ENCODE measurements around the gene SPAG17.

SPAG17 gene

DNA sequence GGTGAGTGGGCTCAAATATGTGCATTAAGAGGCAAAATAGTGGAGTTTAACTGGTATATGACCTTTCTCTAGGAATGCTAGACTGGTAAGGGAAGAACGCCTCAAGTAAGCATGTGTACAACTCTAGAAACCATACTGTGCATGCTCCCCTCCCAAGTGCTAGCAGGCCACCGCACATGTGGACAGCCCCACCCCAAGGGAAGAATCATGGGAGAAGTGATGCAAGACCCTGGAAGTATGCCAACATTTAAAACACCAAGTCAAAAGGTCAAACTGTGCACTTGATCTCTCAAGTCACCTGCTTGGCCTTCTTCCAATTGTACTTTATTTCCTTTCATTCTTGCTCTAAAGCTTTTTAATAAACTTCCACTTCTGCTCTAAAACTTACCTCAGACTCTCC is 135.0 kb downstream of the SPAG17 start:
- Histone ChIP-seq H3K4me1 (ENCODE audit: insufficient read depth, low read length) (no peaks in the 10 kb centered on the region), H3K9ac (ENCODE audit: low read length) (no peak overlapping the region), H3K4me3 (ENCODE audit: low read depth in 1 of 2, low read length in 2 of 2) (no peak overlapping the region), H3K27ac (ENCODE audit: low read depth, low read length) (no peak overlapping the region), H3K36me3 (ENCODE audit: insufficient read depth, low read length) (no peaks in the 10 kb centered on the region), H3K27me3 (ENCODE audit: control insufficient read depth in 1 of 2, insufficient read depth in 2 of 2, low read length in 2 of 2) (no peaks in the 10 kb centered on the region), H3K9me3 (ENCODE audit: low read length) (no peaks in the 10 kb centered on the region)

DNA sequence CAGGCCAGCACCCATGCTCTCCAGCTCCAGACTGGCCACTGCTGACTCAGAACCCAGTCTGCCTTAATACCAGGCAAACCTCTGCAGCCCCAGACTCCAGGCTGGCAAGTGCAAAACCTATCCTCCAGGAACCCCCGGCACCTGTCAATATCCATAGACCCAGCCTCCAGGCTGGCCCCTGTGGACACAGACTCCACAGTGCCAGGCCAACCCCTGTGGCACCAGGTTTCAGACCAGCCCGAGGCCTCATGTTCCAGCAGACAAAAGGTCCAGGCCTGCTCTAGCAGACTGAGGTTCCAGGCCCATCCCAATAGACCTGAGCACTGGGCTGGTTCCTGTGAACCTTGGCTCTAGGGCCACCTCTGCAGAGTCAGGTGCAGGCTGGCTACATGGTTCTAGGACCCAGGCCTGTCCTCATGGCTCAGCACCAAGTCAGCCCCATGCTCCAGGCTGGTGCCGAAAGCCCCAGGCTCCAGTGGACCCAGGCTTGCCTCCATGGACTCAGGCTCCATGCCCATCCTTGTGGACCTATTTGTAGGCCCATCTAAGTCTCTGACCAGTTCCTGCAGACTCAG is 137.3 kb downstream of the SPAG17 start:
- Histone ChIP-seq H3K4me1 (ENCODE audit: insufficient read depth, low read length) (no peaks in the 10 kb centered on the region), H3K9me3 (ENCODE audit: low read length) (no peaks in the 10 kb centered on the region), H3K4me3 (ENCODE audit: low read depth in 1 of 2, low read length in 2 of 2) (no peak overlapping the region), H3K36me3 (ENCODE audit: insufficient read depth, low read length) (no peaks in the 10 kb centered on the region), H3K9ac (ENCODE audit: low read length) (no peak overlapping the region), H3K27ac (ENCODE audit: low read depth, low read length) (no peak overlapping the region), H3K27me3 (ENCODE audit: control insufficient read depth in 1 of 2, insufficient read depth in 2 of 2, low read length in 2 of 2) (no peaks in the 10 kb centered on the region)

DNA sequence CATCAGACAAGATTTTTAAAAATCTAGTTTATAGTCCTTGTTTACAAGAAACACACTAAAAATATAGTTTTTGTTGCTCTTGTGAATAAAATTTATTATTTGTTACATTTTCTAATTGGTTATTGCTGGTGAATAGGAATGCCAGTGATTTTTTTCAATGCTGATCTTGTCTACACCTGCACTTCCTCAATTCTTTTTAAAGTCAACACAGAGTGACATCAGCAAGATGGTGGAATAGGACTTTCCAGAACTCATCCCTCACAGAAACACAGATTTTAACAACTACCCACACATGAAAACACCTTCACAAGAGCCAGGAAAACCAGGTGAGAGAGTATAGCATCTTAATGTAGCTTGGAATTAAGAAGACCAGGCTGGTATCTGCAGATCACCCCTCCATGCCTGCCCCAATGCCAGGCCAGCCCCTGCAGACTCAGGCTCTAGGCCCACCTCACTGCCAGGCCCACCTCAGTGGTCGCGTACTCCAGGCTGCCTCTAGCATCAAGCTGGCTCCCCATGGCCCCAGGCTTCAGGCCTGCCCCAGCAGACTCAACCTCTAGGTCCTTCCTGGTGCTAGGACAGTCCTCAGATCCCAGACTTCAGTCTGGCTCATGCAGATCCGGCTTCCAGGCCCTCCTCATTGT is 137.9 kb downstream of the SPAG17 start:
- no peak overlapping the region for H3K4me3 ChIP-seq (ENCODE audit: low read depth in 1 of 2, low read length in 2 of 2)
- no peak overlapping the region for H3K27ac ChIP-seq (ENCODE audit: low read depth, low read length)

DNA sequence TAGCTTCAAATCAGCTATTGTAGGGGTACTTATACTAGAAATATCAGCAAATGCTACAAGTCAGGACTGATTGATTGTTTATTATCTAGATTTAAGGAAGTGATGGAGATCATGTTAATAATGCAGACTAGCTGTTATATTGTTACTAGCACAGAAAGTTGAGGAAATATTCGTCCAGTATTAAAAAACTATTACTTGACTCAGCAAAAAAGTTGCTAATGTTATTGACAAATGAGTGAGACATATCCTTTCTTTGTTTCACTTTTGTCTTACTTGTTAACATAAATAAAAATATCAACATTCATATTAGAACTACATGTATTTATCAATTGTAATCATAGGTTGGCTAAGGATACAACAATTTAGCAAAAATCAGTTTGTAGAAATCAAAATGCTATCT is 141.4 kb downstream of the SPAG17 start:
- Histone ChIP-seq H3K27ac (ENCODE audit: low read depth, low read length) (no peak overlapping the region), H3K4me3 (ENCODE audit: low read depth in 1 of 2, low read length in 2 of 2) (no peak overlapping the region), H3K4me1 (ENCODE audit: insufficient read depth, low read length) (no peaks in the 10 kb centered on the region), H3K9me3 (ENCODE audit: low read length) (no peaks in the 10 kb centered on the region), H3K27me3 (ENCODE audit: control insufficient read depth in 1 of 2, insufficient read depth in 2 of 2, low read length in 2 of 2) (no peaks in the 10 kb centered on the region), H3K9ac (ENCODE audit: low read length) (no peak overlapping the region), H3K36me3 (ENCODE audit: insufficient read depth, low read length) (no peaks in the 10 kb centered on the region)

More for the DNA sequence above, 137.9 kb downstream of the SPAG17 start:
- Histone ChIP-seq H3K27me3 (ENCODE audit: control insufficient read depth in 1 of 2, insufficient read depth in 2 of 2, low read length in 2 of 2) (no peaks in the 10 kb centered on the region), H3K36me3 (ENCODE audit: insufficient read depth, low read length) (no peaks in the 10 kb centered on the region), H3K9ac (ENCODE audit: low read length) (no peak overlapping the region), H3K9me3 (ENCODE audit: low read length) (no peaks in the 10 kb centered on the region), H3K4me1 (ENCODE audit: insufficient read depth, low read length) (no peaks in the 10 kb centered on the region)

DNA sequence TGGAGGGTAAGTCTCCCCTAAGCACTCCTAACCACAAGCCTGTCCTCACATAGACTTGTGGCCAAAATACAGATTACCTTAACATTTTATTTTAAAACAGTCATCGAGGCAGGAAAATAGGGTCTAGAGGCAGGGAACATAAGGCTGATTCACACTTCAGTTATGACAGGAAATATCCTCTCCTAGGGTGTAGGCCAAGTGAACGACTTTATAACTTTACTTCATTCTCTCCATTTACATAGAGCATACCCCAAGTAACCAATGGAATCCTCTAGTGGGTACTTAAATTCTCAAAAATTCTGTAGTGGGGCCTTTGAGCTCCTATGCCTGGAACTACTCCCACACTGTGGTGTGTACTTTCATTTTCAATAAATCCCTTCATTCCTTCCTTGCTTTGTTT is 142.5 kb downstream of the SPAG17 start:
- Histone ChIP-seq H3K4me1 (ENCODE audit: insufficient read depth, low read length) (no peaks in the 10 kb centered on the region), H3K4me3 (ENCODE audit: low read depth in 1 of 2, low read length in 2 of 2) (no peak overlapping the region), H3K27me3 (ENCODE audit: control insufficient read depth in 1 of 2, insufficient read depth in 2 of 2, low read length in 2 of 2) (no peaks in the 10 kb centered on the region), H3K36me3 (ENCODE audit: insufficient read depth, low read length) (no peaks in the 10 kb centered on the region), H3K9ac (ENCODE audit: low read length) (no peak overlapping the region), H3K9me3 (ENCODE audit: low read length) (no peaks in the 10 kb centered on the region), H3K27ac (ENCODE audit: low read depth, low read length) (no peak overlapping the region)

DNA sequence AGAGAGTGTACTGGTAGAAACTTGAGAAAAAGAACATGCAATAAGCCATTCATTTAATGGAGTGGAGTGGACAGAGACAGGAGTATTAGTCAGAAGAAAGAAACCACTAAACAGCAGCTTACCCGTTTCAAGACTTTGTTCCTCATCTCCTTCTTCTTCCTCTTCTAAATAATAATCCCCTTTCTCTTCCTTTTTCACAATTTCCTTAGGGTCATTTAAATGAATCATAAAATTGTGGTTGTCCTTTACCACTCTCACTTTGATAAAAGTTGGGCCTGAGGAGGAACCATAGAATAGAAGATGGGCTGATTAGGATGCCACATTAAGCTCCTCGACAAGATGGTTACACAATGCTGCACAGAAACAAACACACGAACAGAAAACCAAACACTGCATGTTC is 145.9 kb downstream of the SPAG17 start:
- H3K27me3 ChIP-seq (ENCODE audit: control insufficient read depth in 1 of 2, insufficient read depth in 2 of 2, low read length in 2 of 2) = no peaks in the 10 kb centered on the region
- no peaks in the 10 kb centered on the region for H3K36me3 ChIP-seq (ENCODE audit: insufficient read depth, low read length)
- H3K9me3 ChIP-seq (ENCODE audit: low read length) = no peaks in the 10 kb centered on the region
- no peak overlapping the region for H3K27ac ChIP-seq (ENCODE audit: low read depth, low read length)
- no peak overlapping the region for H3K9ac ChIP-seq (ENCODE audit: low read length)
- no peak overlapping the region for H3K4me3 ChIP-seq (ENCODE audit: low read depth in 1 of 2, low read length in 2 of 2)
- no peaks in the 10 kb centered on the region for H3K4me1 ChIP-seq (ENCODE audit: insufficient read depth, low read length)

DNA sequence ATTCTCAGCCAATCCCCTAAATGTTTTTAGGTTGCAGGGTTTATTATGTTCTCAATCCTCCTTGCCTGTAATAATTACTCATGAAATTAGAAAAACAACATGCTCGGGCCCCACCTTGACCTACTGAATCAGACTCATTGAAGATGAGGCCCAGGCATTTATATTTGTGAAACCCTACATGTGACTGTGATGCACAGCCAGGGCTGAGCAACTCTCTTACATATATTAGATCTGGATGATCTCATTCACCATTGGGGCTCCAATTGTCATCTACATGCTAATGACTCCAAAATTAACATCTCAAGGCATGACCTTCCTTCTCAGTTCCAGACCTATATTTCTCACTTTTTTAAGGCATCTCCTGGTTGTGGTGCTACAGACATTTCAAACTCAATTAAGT is 152.1 kb downstream of the SPAG17 start:
- no peak overlapping the region for H3K9ac ChIP-seq (ENCODE audit: low read length)
- no peaks in the 10 kb centered on the region for H3K9me3 ChIP-seq (ENCODE audit: low read length)
- no peaks in the 10 kb centered on the region for H3K4me1 ChIP-seq (ENCODE audit: insufficient read depth, low read length)
- H3K27ac ChIP-seq (ENCODE audit: low read depth, low read length) = no peak overlapping the region
- no peak overlapping the region for H3K4me3 ChIP-seq (ENCODE audit: low read depth in 1 of 2, low read length in 2 of 2)
- no peaks in the 10 kb centered on the region for H3K27me3 ChIP-seq (ENCODE audit: control insufficient read depth in 1 of 2, insufficient read depth in 2 of 2, low read length in 2 of 2)
- no peaks in the 10 kb centered on the region for H3K36me3 ChIP-seq (ENCODE audit: insufficient read depth, low read length)

DNA sequence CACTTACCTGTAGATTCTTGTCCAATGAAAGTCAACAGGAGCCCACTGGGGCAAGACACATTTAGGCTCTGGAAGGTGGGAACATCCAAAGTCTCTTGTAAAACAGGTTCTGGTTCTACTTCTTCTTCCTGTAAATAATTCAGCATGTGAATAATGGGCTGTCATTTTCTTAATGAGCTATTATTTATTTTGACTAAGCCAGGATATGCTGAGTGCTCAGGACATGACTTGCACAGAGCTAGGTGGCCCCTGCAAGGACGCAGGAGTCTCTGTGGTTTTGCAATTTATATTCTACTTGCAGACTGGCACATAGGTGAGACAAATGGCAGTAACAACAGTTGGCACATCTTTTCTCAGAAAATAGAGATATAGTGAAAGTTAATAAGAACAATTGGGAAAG is 156.8 kb downstream of the SPAG17 start:
- Histone ChIP-seq H3K36me3 (ENCODE audit: insufficient read depth, low read length) (no peaks in the 10 kb centered on the region), H3K4me3 (ENCODE audit: low read depth in 1 of 2, low read length in 2 of 2) (no peak overlapping the region), H3K27ac (ENCODE audit: low read depth, low read length) (no peak overlapping the region), H3K9me3 (ENCODE audit: low read length) (no peaks in the 10 kb centered on the region), H3K4me1 (ENCODE audit: insufficient read depth, low read length) (no peaks in the 10 kb centered on the region), H3K27me3 (ENCODE audit: control insufficient read depth in 1 of 2, insufficient read depth in 2 of 2, low read length in 2 of 2) (no peaks in the 10 kb centered on the region), H3K9ac (ENCODE audit: low read length) (no peak overlapping the region)

DNA sequence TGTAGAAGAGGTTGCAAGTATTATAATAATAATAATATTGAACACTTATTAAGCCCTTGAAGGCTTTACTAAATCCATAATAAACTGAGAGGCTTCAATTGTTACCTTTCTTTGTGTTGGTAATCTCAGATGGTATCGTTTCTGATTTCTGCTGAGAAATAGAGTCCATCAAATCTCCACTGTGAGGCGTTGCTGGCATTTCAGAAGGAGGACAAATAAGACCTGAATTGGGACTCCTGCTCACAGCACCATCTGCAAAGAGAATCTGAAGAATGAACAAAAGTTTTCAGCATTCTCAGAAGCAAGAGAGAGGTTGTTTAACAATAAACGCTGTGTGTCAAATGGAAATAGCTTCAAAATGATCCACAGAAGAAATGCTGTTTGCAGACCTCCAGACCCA is 161.8 kb downstream of the SPAG17 start:
- no peak overlapping the region for H3K27ac ChIP-seq (ENCODE audit: low read depth, low read length)
- no peaks in the 10 kb centered on the region for H3K4me1 ChIP-seq (ENCODE audit: insufficient read depth, low read length)
- H3K9me3 ChIP-seq (ENCODE audit: low read length) = no peaks in the 10 kb centered on the region

DNA sequence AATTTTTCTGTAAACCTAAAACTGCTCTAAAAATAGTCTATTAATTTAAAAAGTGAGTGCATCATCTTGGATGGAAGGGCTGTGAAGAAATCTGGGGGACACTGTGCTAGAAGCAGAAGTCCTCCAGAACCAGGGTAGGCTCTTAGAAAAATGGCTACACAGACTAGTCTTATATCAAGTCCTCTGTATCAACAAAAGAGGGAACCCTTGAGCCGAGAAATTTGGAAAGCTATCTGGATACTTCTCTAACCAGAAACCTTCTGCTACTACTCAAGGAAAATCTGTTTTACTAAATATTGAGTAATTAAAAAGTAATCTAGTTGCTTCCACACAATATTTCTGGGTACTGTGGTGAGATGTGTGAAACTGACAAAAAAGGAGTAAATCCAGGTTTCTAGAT is 163.4 kb downstream of the SPAG17 start:
- H3K4me3 ChIP-seq (ENCODE audit: low read depth in 1 of 2, low read length in 2 of 2) = no peak overlapping the region
- H3K9ac ChIP-seq (ENCODE audit: low read length) = no peak overlapping the region
- H3K9me3 ChIP-seq (ENCODE audit: low read length) = no peaks in the 10 kb centered on the region
- H3K27me3 ChIP-seq (ENCODE audit: control insufficient read depth in 1 of 2, insufficient read depth in 2 of 2, low read length in 2 of 2) = no peaks in the 10 kb centered on the region
- H3K4me1 ChIP-seq (ENCODE audit: insufficient read depth, low read length) = no peaks in the 10 kb centered on the region
- no peaks in the 10 kb centered on the region for H3K36me3 ChIP-seq (ENCODE audit: insufficient read depth, low read length)
- H3K27ac ChIP-seq (ENCODE audit: low read depth, low read length) = no peak overlapping the region

More for the DNA sequence above, 161.8 kb downstream of the SPAG17 start:
- H3K4me3 ChIP-seq (ENCODE audit: low read depth in 1 of 2, low read length in 2 of 2) = no peak overlapping the region
- H3K27me3 ChIP-seq (ENCODE audit: control insufficient read depth in 1 of 2, insufficient read depth in 2 of 2, low read length in 2 of 2) = no peaks in the 10 kb centered on the region
- H3K36me3 ChIP-seq (ENCODE audit: insufficient read depth, low read length) = no peaks in the 10 kb centered on the region
- H3K9ac ChIP-seq (ENCODE audit: low read length) = no peak overlapping the region

DNA sequence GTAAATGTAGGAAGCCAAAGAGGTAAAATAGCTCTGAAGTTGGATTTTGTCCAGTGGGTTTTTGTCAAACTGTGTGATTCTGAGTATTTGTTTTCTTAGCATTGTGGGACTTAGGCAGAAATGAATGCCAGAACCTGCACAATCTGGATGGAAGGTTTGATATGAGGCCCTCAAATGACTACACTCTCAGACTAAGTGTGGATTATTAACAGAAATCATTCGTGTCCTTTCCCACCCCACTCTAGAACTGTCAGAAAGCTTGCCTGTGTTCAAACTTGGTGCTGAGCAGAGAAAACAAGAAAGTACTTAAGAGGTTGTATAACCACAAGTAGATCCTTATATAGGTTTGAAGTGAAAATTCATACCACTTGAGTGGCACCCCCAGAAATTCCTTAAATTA is 167.0 kb downstream of the SPAG17 start:
- Histone ChIP-seq H3K4me3 (ENCODE audit: low read depth in 1 of 2, low read length in 2 of 2) (no peak overlapping the region), H3K4me1 (ENCODE audit: insufficient read depth, low read length) (no peaks in the 10 kb centered on the region), H3K9me3 (ENCODE audit: low read length) (no peaks in the 10 kb centered on the region), H3K36me3 (ENCODE audit: insufficient read depth, low read length) (no peaks in the 10 kb centered on the region), H3K27ac (ENCODE audit: low read depth, low read length) (no peak overlapping the region), H3K27me3 (ENCODE audit: control insufficient read depth in 1 of 2, insufficient read depth in 2 of 2, low read length in 2 of 2) (no peaks in the 10 kb centered on the region), H3K9ac (ENCODE audit: low read length) (no peak overlapping the region)

DNA sequence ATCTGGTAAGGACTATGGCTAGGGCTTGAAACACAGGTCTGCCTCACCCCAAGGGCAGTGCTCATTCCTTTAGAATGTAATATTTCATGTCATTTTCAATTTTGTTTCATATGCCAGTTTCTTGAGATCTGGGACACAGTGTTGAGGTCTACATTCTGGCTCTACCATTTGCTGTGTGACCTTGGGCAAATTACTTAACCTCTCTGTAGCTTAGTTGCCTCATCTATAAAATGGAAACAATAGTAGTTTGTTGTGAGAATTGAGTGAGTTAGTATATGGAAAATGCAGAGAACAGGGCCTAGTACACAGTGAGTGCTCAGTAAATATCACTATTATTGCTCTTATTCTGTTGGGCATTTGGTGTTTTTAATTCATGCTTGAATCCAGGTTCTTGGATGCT is 171.1 kb downstream of the SPAG17 start:
- H3K9ac ChIP-seq (ENCODE audit: low read length) = no peak overlapping the region
- H3K4me1 ChIP-seq (ENCODE audit: insufficient read depth, low read length) = no peaks in the 10 kb centered on the region
- no peaks in the 10 kb centered on the region for H3K9me3 ChIP-seq (ENCODE audit: low read length)
- H3K27me3 ChIP-seq (ENCODE audit: control insufficient read depth in 1 of 2, insufficient read depth in 2 of 2, low read length in 2 of 2) = no peaks in the 10 kb centered on the region
- H3K36me3 ChIP-seq (ENCODE audit: insufficient read depth, low read length) = no peaks in the 10 kb centered on the region
- H3K4me3 ChIP-seq (ENCODE audit: low read depth in 1 of 2, low read length in 2 of 2) = no peak overlapping the region
- H3K27ac ChIP-seq (ENCODE audit: low read depth, low read length) = no peak overlapping the region

Measured in muscle layer of colon (tissue), 2 donors.